ENCODE measurements around the gene PPP6R2.

The PPP6R2 gene

DNA sequence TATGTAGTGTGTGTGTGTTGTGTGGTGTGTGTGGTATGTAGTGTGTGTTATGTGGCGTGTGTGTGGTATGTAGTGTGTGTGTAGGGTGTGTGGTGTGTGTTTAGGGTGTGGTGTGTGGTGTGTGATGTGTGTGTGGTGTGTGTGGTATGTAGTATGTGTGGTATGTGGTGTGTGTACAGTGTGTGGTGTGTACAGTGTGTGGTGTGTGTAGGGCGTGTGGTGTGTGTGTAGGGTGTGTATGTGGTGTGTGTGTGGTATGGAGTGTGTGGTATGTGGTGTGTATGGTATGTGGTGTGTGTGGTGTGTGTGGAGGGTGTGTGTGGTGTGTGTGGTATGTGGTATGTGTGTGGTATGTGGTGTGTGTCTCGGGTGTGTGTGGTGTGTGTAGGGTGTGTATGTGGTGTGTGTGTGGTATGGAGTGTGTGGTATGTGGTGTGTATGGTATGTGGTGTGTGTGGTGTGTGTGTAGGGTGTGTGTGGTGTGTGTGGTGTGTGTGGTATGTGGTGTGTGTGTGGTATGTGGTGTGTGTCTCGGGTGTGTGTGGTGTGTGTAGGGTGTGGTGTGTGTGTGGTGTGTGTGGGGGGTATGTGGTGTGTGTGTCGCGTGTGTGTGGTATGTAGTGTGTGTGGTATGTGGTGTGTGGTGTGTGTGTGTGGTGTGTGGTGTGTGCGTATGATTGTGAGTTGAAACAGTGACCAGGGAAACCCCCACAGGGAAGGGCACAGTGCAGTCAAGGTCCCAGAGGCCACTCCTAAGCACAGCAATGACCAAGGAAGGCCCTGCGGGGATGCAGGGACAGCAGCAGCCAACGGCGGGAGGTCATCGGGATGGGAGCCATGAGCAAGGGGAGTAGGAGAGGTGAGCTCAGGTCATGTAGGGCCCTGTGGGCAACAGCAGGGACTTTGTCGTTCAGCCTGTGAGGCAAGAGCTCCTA lies 2.9 kb upstream of the PPP6R2 start:
- no peak for DNase-seq (ENCODE audit: extremely low read depth, low read depth)
- TF ChIP-seq, protein P1, sequence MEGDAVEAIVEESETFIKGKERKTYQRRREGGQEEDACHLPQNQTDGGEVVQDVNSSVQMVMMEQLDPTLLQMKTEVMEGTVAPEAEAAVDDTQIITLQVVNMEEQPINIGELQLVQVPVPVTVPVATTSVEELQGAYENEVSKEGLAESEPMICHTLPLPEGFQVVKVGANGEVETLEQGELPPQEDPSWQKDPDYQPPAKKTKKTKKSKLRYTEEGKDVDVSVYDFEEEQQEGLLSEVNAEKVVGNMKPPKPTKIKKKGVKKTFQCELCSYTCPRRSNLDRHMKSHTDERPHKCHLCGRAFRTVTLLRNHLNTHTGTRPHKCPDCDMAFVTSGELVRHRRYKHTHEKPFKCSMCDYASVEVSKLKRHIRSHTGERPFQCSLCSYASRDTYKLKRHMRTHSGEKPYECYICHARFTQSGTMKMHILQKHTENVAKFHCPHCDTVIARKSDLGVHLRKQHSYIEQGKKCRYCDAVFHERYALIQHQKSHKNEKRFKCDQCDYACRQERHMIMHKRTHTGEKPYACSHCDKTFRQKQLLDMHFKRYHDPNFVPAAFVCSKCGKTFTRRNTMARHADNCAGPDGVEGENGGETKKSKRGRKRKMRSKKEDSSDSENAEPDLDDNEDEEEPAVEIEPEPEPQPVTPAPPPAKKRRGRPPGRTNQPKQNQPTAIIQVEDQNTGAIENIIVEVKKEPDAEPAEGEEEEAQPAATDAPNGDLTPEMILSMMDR (IDR thresholded peaks at IDR 0.05; ENCODE audit: low read depth, low read length): no peak

DNA sequence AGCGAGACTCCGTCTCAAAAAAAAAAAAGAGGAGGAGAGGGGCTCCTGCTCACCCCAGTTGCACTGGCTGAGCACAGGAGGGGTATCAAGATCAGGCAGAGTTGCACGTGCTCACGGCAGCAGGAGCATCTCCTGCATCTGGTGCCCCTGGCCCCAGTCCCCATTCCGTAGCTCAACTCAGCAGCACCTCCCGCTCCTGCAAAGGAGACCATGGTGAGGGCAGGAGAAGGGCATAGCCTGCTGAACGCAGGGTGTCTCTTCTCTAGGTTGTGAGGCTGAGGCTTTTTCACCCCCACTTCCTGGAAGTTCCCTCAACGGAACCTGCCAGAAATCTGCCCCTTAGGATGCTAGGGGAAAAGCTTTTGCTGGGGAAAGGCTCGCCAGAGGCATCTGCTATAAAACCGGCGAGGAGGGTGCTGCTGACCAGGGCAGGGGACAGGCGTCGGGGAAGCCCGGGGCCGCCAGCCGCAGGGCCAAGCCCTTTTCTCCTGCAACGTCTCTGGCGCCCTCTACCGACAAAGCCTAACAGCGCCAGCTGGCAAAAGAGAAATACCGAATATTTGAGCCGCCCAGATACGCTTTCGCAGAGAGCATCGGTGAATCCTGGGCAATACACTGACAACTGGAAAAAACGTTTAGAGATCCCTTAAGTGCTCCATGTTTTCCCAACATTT lies 1.0 kb upstream of the PPP6R2 start:
- peak; percentile 51 for DNase-seq (ENCODE audit: extremely low read depth, low read depth)
- TF ChIP-seq, protein P1 (IDR thresholded peaks at IDR 0.05; ENCODE audit: low read depth, low read length): peak; percentile 93

DNA sequence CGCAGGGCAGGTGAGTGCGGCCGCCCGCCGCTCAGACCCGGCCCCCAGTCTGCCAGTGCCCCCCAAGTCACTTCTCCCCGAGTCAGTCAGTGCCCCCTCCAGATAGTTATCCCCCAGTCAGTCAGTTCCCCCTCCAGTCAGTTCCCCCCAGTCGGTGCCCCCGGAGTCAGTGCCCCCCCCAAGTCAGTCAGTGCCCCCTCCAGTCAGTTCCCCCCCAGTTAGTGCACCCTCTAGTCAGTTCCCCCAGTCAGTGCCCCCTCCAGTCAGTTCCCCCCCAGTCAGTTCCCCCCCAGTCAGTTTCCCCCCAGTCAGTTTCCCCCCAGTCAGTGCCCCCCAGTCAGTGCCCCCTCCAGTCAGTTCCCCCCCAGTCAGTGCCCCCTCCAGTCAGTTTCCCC lies 411 bp downstream of the PPP6R2 start:
- DNase-seq (ENCODE audit: extremely low read depth, low read depth): no peak
- TF ChIP-seq, protein P1 (IDR thresholded peaks at IDR 0.05; ENCODE audit: low read depth, low read length): no peak

GRCh38 chr22:50346470-50346869 lies 3.3 kb downstream of the PPP6R2 start:
- DNase-seq (ENCODE audit: extremely low read depth, low read depth): no peak
- TF ChIP-seq, protein P1 (IDR thresholded peaks at IDR 0.05; ENCODE audit: low read depth, low read length): no peak

- TF ChIP-seq, protein P1 (IDR thresholded peaks at IDR 0.05; ENCODE audit: low read depth, low read length): no peak
These were observed 4.0 kb downstream of the PPP6R2 start for GRCh38 chr22:50347157-50347556.

DNA sequence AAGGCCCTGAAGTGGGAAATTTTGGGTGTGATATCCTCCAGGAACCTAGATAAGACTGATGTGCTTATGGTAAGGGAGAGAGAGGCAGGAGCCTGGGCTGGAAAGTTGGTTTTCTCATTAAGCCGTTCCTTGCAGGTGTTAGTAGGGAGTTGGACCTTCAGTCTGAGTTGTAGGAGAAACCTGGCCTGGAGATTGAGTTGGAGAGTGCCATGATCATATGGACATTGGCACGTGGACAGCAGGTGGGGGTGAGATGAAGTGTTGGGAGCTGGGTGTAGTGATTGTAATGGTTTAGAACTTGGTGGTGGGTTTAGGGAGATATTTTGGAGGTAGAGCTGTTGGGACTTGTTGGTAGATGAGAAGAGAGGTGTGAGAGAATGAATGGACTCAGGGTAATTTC lies 4.9 kb downstream of the PPP6R2 start:
- TF ChIP-seq, protein P1 (IDR thresholded peaks at IDR 0.05; ENCODE audit: low read depth, low read length): no peak
- DNase-seq (ENCODE audit: extremely low read depth, low read depth): no peak

More at GRCh38 chr22:50347157-50347556, 4.0 kb downstream of the PPP6R2 start:
- no peak for DNase-seq (ENCODE audit: extremely low read depth, low read depth)

GRCh38 chr22:50356186-50356585 lies 13.1 kb downstream of the PPP6R2 start:
- DNase-seq (ENCODE audit: extremely low read depth, low read depth): no peak
- TF ChIP-seq, protein P1 (IDR thresholded peaks at IDR 0.05; ENCODE audit: low read depth, low read length): no peak

All from AG09319 (cell line).